ENCODE data around the gene TAS1R3.

DNA sequence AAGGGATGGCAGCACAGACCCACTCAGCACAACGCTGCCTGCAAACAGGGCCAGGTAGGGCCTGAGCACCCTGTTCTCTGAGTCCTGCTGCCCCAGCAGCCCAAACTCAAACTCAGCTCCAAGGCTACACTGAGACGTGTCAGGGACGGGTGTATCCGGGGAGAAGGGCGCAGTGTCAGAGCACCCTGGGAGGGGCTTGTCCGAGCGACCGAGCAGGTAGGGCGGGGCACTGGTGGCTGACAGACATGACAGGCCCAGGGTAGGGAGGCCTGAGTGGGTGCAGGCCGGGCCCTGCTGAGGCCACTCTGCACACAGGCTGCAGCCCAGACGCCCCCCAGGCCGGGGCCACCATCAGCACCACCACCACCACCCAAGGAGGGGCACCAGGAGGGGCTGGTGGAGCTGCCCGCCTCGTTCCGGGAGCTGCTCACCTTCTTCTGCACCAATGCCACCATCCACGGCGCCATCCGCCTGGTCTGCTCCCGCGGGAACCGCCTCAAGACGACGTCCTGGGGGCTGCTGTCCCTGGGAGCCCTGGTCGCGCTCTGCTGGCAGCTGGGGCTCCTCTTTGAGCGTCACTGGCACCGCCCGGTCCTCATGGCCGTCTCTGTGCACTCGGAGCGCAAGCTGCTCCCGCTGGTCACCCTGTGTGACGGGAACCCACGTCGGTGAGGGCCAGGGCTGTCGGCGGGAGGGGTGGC is 45.3 kb upstream of the TAS1R3 start:
- no peak for TF ChIP-seq TEAD4 (IDR thresholded peaks at IDR 0.05)
- TF ChIP-seq EGR1 (IDR thresholded peaks at IDR 0.05) = no peak
- no peak for TF ChIP-seq NFIC (IDR thresholded peaks at IDR 0.05)
- no peak for TF ChIP-seq EP300 (IDR thresholded peaks at IDR 0.05; ENCODE audit: borderline replicate concordance)
- TF ChIP-seq CEBPB (IDR thresholded peaks at IDR 0.05) = no peak
- TF ChIP-seq REST (IDR thresholded peaks at IDR 0.05; ENCODE audit: low read depth) = no peak
- no peak for TF ChIP-seq CREB1 (IDR thresholded peaks at IDR 0.05; ENCODE audit: low read depth)
